ENCODE data around the gene ATP6V0B.

Gene ATP6V0B

DNA sequence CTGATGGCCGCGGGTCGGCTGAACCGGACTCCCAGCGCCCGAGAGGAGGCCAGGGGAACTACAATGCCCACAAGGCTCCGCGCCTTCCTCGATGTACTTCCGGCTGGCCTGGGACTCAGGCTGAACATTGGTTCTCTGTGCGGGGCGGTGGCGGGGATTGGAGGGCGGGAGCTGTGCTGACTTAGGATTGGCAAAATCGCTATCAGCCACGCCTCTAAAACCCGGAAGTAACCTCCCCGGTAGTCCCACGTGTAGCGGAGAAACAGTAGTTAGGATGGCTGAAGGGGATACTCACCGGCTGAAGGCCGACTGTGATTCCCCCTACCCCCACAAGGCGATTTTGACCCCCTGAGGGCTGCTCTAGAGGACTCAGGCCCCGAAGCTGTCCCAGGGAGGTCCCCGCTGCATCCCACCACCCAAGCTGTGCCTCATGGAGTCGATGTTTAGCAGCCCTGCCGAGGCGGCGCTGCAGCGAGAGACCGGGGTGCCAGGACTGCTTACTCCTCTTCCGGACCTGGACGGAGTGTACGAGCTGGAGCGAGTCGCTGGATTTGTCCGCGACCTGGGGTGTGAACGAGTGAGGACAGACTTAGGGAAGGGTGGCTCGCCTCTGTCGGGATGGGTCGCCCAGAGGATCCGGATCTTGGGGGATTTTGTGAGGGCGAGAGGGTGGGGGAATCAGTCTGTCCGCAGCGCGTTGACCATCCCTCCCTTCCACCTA is 4.9 kb upstream of the ATP6V0B start, which contains the start of gene DPH2:
DPH2 (plus strand) TSS at position 265 of the 721 bp plus-strand sequence; CDS start at position 431, 166 bp downstream.
- DNase-seq (ENCODE audit: low read depth): peak; percentile 92

DNA sequence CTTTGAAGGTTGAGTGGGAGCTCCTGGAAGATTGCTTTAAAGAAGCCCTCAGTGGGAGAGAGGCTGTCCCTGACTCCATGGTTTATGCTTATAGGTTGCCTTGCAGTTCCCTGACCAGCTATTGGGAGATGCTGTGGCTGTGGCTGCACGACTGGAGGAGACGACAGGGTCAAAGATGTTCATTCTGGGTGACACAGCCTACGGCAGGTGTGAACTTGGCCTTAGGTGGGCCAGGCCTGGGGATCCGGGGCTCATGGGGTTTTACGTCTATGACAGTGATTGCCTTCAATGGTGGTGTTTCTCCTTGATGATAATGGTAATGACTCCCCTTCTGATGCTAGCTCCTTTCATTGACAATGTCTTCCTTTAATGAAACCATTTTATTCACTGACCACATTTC is 4.3 kb upstream of the ATP6V0B start:
- no peak for DNase-seq (ENCODE audit: low read depth)

DNA sequence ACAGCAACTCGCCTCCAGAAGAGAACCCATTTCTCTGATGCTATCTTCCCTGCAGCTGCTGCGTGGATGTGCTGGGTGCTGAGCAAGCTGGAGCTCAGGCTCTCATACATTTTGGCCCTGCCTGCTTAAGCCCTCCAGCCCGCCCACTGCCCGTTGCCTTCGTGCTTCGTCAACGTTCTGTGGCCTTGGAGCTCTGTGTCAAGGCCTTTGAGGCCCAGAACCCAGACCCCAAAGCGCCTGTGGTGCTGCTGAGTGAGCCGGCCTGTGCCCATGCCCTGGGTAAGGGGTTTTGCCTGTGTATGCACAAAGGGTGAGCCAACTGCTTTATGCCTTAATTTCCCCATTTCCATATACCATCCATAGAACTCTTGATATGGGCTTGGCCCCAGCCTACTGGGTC is 3.8 kb upstream of the ATP6V0B start:
- no peak for DNase-seq (ENCODE audit: low read depth)

- DNase-seq (ENCODE audit: low read depth): no peak
Observed at GRCh38 chr1:43971336-43971980, 3.3 kb upstream of the ATP6V0B start.

- no peak for DNase-seq (ENCODE audit: low read depth)
Observed at GRCh38 chr1:43973981-43974442, 748 bp upstream of the ATP6V0B start.

DNA sequence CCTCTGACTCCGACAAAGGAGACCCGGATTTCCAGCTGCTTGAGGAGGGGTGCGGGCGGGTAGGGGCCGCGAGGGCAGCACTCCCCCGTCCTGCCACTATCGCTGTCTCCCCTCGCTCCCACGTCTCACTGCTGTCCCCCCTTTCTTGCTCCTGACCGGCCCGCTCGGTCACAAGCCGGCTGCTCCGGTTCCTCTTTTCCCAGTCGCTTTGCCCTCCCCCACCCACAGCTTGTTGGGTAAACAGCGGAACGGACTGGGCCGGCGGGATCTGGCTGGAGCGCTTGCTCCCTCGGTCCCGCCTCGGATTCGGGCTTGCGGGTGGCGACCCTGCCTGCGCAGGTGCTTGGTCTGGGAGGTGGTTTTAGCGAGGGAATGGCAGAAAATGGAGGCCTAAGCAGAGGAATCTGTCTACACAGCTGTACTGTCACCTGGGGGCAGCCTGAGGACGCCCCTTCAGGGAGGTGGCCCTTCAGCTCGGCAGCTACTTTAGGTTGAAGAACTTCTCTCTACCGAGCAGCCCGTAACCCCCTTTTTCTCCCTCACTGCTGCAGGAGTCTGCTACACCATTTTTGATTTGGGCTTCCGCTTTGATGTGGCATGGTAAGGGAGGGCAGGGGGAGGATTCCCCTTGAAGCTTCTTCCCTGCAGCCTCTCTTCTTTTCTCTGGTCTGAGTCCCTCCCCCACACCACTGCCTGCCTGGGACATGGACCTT is 645 bp downstream of the ATP6V0B start:
- no peak for DNase-seq (ENCODE audit: low read depth)

DNA sequence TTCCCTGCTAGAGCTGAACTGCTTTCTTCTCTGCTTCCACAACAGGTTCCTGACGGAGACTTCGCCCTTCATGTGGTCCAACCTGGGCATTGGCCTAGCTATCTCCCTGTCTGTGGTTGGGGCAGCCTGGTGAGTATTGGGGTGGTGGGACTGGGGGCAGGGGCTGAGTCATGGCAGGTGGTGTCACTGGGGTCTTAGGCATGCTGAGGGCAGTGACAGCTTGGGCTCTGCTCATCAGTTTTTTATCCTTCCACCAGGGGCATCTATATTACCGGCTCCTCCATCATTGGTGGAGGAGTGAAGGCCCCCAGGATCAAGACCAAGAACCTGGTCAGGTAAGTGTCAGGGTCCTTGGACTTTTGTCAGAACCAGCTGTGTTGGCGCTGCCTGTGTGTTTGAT is 1.3 kb downstream of the ATP6V0B start:
- no peak for DNase-seq (ENCODE audit: low read depth)

DNA sequence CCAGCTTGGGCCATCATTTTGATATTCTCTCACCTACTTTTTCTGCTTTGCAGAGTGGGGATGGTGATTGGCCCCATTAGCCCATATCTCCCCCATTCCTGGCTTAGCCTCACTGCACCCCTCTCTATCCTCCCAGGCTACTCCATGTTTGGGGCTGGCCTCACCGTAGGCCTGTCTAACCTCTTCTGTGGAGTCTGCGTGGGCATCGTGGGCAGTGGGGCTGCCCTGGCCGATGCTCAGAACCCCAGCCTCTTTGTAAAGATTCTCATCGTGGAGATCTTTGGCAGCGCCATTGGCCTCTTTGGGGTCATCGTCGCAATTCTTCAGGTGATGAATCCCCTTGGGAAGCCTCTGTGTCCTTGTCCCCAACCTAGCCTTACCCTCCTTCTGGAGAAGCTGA is 2.1 kb downstream of the ATP6V0B start:
- no peak for DNase-seq (ENCODE audit: low read depth)

DNA sequence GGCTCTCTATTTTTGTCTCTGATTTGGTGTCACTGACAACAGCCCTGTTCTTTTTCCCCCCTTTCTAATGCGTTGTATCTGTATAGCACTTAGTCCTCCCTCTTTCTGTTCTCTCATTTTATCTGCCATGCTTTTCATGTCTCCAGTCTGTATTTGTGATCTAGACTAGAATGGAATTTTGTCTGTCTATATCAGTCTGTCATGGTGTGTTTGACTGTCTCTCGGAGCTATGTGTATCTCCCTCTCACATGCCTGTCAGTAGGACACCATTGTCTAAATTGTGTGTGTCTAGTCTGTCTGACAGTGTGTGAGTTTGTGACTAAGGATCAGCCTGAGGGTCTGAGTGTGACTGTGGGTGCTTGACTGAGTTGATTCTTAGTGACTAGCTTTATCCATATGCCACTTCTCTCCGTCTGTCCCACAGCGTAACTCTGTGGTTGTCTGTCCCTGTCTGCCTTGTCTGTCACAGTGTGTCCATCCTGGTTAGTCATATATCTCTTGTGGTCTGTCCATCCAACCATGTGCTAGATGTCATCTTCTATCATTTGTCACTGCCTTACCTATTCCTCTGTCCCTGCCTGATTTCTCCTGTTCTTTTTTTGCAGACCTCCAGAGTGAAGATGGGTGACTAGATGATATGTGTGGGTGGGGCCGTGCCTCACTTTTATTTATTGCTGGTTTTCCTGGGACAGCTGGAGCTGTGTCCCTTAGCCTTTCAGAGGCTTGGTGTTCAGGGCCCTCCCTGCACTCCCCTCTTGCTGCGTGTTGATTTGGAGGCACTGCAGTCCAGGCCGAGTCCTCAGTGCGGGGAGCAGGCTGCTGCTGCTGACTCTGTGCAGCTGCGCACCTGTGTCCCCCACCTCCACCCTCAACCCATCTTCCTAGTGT is 2.9 kb downstream of the ATP6V0B start:
- no peak for DNase-seq (ENCODE audit: low read depth)

DNA sequence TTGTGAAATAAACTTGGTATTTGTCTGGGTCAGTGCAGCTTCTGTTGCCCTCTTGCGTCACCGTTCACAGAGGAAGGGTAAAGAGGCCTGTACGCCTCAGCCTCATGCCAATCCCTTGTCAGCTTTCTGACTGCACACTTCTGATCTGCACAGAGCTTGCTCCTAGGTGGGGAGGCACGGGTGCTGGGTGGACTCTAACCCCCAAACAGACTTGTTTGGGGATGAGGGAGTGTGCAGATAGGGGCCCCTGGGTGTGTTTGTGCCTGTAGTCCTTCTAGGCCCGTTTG is 3.4 kb downstream of the ATP6V0B start:
- no peak for DNase-seq (ENCODE audit: low read depth)

GRCh38 chr1:43978551-43979260 is 3.9 kb downstream of the ATP6V0B start, which contains the start of gene B4GALT2:
Gene B4GALT2, plus strand, starts transcription at chr1:43979210. Its CDS starts 1,951 bp downstream, at chr1:43981161.
- no peak for DNase-seq (ENCODE audit: low read depth)

GRCh38 chr1:43979261-43979527 is 4.4 kb downstream of the ATP6V0B start:
- no peak for DNase-seq (ENCODE audit: low read depth)

DNA sequence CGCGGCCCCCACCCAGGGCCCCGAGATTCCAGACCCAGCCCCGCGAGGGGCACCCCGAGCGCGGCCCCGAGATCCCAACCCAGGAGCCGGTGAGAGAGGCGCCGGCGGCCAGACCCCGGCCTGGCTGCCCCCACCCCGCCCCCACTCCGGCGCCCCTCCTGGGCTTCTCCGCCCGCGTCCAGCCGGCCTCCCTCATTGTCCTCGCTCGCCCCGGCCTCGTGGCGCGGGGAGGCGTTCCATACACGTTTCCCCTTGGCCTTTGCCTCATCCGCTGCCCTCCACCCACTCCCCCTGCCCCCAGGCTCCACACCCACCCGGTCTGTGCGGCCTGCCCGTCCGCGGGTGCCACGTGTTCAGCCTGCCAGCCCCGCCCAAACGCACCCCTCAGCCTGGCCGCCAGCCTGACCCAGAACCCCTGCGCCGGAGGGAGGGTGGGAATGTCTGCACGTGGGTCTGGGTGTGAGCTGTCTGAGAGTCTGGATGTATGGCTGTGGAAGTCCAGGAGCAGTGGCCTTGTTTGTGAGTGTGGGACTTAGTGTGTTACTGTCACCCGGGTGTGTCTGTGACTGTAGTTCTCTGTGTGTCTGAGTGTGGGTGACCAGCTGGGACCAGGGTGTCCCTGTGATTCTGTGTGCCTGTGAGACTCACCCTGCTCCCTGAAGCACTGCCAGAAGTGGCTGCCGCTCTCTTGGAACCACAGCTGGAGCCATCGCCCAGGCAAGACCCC is 4.9 kb downstream of the ATP6V0B start:
- no peak for DNase-seq (ENCODE audit: low read depth)

DNA sequence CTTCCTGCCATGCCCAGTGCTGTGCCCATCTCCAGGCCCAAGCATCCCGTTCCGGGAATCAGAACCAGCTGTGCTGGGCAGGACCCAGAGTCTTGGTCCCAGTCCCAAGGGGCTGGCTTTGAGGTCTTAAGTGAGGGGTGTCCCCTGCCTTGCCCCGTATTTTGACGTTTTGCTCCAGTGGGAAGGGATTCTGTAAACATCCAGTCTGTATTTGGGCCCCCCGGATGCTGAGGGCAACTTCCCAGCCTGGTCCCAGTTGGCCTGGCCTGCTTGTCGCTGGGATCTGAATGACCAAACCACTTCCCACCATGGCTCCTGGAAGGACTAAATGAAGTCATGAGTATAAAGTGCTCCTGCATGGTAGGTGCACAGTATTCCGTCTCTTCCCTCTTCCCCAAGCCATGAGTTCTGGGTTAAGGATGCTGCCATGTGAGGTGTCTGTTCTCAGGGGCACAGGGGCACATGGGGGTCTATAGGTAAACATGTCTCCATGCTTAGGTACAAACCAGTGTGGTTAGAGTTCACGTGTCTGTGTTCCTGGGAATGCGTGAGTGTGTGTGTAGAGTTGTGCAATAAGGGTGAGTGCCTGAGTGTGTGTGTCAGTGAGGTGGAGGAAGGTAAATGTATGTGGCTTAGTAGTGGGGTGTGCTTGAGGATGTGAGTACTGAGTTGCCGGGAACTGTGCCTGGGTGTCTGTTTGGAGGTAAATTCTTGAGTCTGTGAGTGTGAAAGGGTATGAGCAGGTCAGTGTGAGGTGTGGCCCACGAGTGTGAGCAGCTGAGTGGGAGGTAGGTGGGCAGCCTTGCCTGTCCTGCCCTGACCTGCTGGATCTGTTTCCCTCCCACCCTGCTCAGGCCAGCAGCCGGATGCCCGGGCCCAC is 5.7 kb downstream of the ATP6V0B start:
- DNase-seq (ENCODE audit: low read depth): no peak

DNA sequence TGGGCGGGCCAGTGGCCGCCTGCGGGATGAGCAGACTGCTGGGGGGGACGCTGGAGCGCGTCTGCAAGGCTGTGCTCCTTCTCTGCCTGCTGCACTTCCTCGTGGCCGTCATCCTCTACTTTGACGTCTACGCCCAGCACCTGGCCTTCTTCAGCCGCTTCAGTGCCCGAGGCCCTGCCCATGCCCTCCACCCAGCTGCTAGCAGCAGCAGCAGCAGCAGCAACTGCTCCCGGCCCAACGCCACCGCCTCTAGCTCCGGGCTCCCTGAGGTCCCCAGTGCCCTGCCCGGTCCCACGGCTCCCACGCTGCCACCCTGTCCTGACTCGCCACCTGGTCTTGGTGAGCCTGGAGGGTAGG is 6.4 kb downstream of the ATP6V0B start:
- DNase-seq (ENCODE audit: low read depth): no peak

DNA sequence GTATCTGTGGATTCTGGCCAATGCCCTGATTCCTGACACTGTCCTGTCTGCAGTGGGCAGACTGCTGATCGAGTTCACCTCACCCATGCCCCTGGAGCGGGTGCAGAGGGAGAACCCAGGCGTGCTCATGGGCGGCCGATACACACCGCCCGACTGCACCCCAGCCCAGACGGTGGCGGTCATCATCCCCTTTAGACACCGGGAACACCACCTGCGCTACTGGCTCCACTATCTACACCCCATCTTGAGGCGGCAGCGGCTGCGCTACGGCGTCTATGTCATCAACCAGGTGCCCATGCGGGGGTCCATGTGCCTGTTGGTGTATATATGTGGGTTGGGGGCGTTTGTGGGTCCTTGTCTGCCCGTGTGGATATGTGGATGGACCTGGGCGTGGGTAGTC is 6.9 kb downstream of the ATP6V0B start:
- DNase-seq (ENCODE audit: low read depth): no peak

GRCh38 chr1:43982241-43982640 is 7.5 kb downstream of the ATP6V0B start:
- DNase-seq (ENCODE audit: low read depth): no peak

GRCh38 chr1:43982808-43983207 is 8.0 kb downstream of the ATP6V0B start:
- DNase-seq (ENCODE audit: low read depth): no peak

GRCh38 chr1:43983253-43983899 is 8.6 kb downstream of the ATP6V0B start:
- no peak for DNase-seq (ENCODE audit: low read depth)

DNA sequence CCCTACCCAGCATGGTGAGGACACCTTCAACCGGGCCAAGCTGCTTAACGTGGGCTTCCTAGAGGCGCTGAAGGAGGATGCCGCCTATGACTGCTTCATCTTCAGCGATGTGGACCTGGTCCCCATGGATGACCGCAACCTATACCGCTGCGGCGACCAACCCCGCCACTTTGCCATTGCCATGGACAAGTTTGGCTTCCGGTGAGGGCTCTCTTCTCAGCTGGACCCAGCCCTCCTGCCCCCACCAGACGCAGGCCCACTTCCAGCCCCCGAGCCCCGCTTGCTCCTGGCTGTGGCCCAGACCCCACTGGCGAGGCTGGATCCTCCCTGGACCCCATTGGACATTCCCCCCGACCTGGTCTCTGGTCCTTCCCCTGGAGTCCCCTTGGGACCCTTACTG is 10.1 kb downstream of the ATP6V0B start:
- DNase-seq (ENCODE audit: low read depth): no peak
